ENCODE results near the gene SERPINF2. TPM values are rescaled to one million over a fixed set of nuclear protein-coding genes. Genes with fewer than 3 reads are reported as not detected.
"Not testable (repeated sequence)": the region's sequence is repeated elsewhere in the genome, so short reads cannot be mapped to it uniquely, and the experiment has no call there.

Gene SERPINF2
- polyA plus RNA-seq, 4 donors, result 79.0 to 117 (median 99.2) TPM

GRCh38 chr17:1715803-1716075 lies 26.9 kb upstream of the SERPINF2 start:
- DNase-seq (ENCODE audit: low read depth in 4 of 4, low spot score in 2 of 4), result no peak

GRCh38 chr17:1716076-1716911 lies 26.4 kb upstream of the SERPINF2 start:
- DNase-seq (ENCODE audit: low read depth in 4 of 4, low spot score in 2 of 4), result peak; percentile 96 to 99 (median 99)

GRCh38 chr17:1716912-1717695 lies 25.6 kb upstream of the SERPINF2 start:
- peak; percentile 89 to 98 (median 92) for DNase-seq (ENCODE audit: low read depth in 4 of 4, low spot score in 2 of 4)

- no peak for DNase-seq (ENCODE audit: low read depth in 4 of 4, low spot score in 2 of 4)
These were observed 24.1 kb upstream of the SERPINF2 start for GRCh38 chr17:1718362-1719165.

- no peak for DNase-seq (ENCODE audit: low read depth in 4 of 4, low spot score in 2 of 4)
These were observed 21.8 kb upstream of the SERPINF2 start for GRCh38 chr17:1720856-1721386.

- not testable (repeated sequence) for DNase-seq (ENCODE audit: low read depth in 4 of 4, low spot score in 2 of 4)
These were observed 20.6 kb upstream of the SERPINF2 start for GRCh38 chr17:1722022-1722421.

- peak in 1 of 4 donors; percentile 81 for DNase-seq (ENCODE audit: low read depth in 4 of 4, low spot score in 2 of 4)
These were observed 18.3 kb upstream of the SERPINF2 start, which contains the start of gene WDR81 for GRCh38 chr17:1724351-1724868. WDR81 (plus strand) TSS chr17:1724704; CDS start chr17:1724960, 256 bp downstream.

GRCh38 chr17:1724869-1725641 lies 17.6 kb upstream of the SERPINF2 start:
- no peak for DNase-seq (ENCODE audit: low read depth in 4 of 4, low spot score in 2 of 4)

- no peak for DNase-seq (ENCODE audit: low read depth in 4 of 4, low spot score in 2 of 4)
These were observed 16.8 kb upstream of the SERPINF2 start for GRCh38 chr17:1725642-1726511.

GRCh38 chr17:1726626-1727257 lies 15.9 kb upstream of the SERPINF2 start:
- DNase-seq (ENCODE audit: low read depth in 4 of 4, low spot score in 2 of 4), result no peak

- no peak for DNase-seq (ENCODE audit: low read depth in 4 of 4, low spot score in 2 of 4)
These were observed 15.3 kb upstream of the SERPINF2 start for GRCh38 chr17:1727258-1727789.

- DNase-seq (ENCODE audit: low read depth in 4 of 4, low spot score in 2 of 4), result no peak
These were observed 14.6 kb upstream of the SERPINF2 start for GRCh38 chr17:1727876-1728630.

- no peak for DNase-seq (ENCODE audit: low read depth in 4 of 4, low spot score in 2 of 4)
These were observed 12.7 kb upstream of the SERPINF2 start for GRCh38 chr17:1729966-1730325.

GRCh38 chr17:1730326-1731193 lies 12.1 kb upstream of the SERPINF2 start:
- DNase-seq (ENCODE audit: low read depth in 4 of 4, low spot score in 2 of 4), result no peak

GRCh38 chr17:1731194-1731506 lies 11.5 kb upstream of the SERPINF2 start:
- no peak for DNase-seq (ENCODE audit: low read depth in 4 of 4, low spot score in 2 of 4)

- DNase-seq (ENCODE audit: low read depth in 4 of 4, low spot score in 2 of 4), result no peak
These were observed 10.3 kb upstream of the SERPINF2 start for GRCh38 chr17:1732241-1732832.

All from left renal cortex interstitium (tissue), 4 donors.